ENCODE results near the gene ZNF805.
"Not testable (repeated sequence)": the region's sequence is repeated elsewhere in the genome, so short reads cannot be mapped to it uniquely, and the experiment has no call there.

ZNF805 gene

DNA sequence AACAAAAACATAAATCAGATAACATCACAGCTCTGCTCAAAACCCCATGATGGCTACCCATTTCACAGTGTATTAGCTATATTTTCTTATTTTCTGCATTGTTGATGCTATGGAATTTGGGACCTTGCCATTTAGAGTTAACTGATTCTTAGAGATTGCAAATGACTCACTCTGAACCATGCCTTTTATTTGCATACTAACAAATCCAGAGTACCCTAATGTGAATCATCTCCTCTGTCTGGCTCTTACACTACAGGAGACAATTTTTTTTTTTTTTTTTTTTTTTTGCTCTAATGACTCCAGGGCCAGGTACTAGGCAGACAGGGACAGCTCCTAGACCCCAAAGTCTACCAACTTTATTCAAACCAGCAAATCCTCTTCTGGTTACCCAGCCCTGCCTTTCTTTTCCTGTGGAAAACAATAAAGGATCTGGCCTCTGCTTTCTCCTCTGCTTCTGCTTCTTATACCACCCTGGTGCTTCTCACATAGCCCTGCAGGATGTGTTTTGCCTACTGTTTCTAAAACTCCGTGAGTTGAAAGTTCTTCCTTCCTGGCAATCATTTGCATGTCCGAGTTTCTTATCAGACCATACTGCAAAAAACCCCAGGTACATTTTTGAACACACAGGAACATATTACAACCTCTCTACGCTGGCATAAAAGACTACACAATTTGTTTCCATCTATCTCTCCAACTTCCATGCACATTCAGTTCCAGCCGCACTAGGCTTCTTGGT is 29.3 kb downstream of the ZNF805 start:
- no peak for DNase-seq (ENCODE audit: low spot score)

- DNase-seq (ENCODE audit: low spot score): no peak
Measured at GRCh38 chr19:57271280-57271679, 30.8 kb downstream of the ZNF805 start.

DNA sequence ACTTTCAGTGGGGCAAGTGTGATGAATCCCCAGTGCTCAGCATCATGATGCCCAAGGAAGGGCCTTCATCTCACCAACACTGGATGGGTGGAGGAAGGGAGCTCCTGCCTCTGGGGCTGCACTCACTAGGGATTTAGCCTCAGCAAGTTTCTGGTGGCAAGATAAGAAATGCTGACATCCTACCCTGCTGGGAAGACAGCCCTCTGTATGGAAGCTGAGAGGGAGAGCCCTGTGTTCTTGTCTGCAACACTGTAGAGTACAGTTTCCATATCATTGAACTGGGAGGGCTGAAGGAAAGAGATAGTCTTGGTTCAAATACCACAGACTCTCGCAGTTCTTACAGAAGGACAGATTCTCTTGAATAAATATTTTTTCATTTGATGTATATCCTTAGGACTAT is 32.6 kb downstream of the ZNF805 start:
- DNase-seq (ENCODE audit: low spot score): no peak

- DNase-seq (ENCODE audit: low spot score): no peak
Measured at GRCh38 chr19:57276430-57276829, 36.0 kb downstream of the ZNF805 start.

DNA sequence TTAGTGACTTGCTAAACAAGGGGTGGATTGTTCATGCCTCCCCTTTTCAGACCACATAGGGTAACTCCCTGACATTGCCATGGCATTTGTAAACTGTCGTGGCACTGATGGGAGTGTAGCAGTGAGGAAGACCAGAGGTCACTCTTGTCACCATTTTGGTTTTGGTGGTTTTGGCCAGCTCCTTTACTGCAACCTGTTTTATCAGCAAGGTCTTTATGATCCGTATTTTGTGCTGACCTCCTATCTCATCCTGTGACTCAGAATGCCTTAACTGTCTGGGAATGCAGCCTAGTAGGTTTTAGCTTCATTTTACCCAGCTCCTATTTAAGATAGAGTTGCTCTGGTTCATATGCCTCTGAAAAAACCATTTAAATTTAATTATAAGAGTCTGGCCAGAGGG is 38.0 kb downstream of the ZNF805 start:
- DNase-seq (ENCODE audit: low spot score): not testable (repeated sequence)

- DNase-seq (ENCODE audit: low spot score): peak; percentile 91
Measured at GRCh38 chr19:57279418-57280164, 39.2 kb downstream of the ZNF805 start.

DNA sequence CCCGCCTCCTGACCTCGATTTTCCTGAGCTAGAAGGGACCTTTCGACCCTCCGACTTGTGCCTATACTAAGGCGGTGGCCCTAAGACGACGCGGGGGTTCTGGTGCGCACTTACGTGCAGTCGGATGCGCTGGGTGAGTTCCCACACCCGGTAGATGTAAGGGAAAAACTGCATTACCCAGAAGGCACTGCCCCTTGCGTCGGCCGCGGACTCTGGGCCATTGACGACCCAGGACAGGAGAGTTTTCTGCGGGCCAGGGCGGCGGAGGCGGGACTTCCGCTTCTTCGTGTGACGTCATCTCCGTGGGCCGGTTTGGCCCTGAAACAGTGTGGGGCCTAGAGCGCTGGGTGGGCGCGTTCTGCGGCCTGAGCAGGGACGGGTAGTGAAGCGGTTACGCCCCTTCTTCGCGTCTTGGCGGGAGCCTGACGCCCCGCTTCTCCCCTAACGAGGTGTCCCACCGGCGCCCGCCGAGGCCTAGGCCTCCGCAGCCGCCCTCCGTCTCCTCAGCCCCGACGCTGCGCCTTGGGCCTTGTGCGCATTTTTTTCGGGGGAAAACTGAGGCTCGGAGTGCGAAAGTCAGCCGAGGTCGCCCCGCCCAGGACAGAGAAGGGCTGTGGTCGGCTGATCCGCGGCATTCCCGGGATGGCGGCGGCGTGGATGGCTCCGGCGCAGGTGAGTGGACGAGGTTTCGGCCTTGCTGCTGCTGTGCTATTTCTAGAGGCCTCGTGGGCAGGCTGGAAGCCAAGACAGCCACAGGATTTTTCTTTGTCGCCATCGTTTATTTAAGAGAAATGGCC is 39.9 kb downstream of the ZNF805 start, which contains the start of gene ZNF460:
TSS of gene ZNF460 (plus strand) at position 321 of the 797 bp plus-strand sequence. CDS start at position 643, 322 bp downstream.
- DNase-seq (ENCODE audit: low spot score): peak; percentile 98

DNA sequence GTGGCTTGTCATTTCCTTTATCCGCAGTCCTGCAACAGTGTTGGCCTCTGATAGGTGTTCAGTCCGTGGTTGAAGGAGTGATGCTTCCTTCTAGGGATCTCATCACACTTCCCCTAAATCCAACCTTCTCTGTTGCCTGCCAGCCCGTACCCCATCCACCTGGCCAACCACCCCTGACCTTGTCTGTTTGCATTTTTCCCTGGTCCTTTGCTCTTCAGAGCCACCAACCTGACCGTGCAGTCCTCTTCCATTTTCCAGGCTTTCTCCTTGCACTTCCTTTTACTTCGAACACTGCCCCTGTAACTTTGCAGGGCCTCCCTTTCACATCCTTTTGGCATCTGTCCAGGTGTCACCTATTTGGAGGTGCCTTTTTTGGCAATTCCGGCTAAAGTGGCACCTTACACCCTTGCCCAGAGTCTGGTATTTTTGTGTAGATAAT is 40.5 kb downstream of the ZNF805 start:
- peak; percentile 21 for DNase-seq (ENCODE audit: low spot score)

DNA sequence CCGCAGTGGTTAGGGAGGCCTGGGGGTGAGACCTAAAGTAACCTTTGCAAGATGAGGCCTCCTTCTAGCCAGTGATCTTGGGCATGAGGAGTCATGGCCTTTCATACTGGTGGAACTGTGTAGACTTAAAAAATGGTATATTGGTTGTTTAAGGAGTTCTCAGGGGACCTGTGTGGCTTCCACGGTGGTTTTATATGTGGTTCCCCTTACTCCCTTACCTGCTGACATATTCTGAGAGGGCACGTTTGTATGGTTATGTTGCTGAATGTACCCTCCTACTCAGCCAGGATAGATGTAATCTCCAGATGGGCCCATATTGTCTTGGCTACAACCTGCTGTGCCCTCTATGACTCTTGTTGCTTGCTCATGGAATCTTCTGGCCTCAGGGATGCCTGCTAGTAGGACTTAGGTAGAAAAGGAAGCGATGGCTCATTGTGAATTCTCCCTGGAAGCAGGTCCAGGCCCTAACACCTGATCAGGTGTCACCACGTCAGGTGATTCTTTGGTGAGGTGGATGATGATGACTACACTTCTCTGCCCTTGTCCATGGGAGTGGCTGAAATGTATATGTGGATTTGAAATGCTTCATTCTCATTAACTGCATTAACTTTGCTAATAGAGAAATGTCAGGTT is 41.7 kb downstream of the ZNF805 start:
- no peak for DNase-seq (ENCODE audit: low spot score)

DNA sequence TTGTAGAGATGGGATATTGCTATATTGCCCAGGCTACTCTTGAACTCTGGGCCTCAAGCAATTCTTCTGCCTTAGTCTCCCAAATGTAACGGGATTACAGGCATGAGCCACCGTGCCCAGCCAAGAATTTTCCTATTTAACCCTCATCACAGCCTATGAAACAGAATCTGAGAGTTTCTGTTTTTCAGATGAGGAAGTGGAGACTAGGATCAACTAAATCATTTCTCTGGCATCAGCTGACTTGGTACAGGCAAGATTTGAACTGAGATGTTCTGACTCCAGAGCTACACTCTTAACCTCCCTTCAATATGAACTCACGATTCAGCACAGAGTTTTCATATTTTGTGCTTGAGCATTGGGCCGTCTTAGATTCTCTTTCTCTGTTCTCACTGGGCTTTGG is 47.9 kb downstream of the ZNF805 start:
- no peak for DNase-seq (ENCODE audit: low spot score)

DNA sequence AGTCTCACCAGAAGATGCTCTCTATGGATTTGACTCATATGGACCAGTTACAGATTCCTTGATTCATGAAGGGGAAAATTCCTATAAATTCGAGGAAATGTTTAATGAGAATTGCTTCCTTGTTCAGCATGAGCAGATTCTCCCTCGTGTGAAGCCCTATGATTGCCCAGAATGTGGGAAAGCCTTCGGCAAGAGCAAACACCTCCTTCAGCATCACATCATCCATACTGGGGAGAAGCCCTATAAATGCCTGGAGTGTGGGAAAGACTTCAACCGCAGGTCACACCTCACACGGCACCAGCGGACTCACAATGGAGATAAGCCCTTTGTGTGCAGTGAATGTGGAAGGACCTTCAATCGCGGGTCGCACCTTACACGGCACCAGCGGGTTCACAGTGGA is 50.5 kb downstream of the ZNF805 start:
- DNase-seq (ENCODE audit: low spot score): no peak

DNA sequence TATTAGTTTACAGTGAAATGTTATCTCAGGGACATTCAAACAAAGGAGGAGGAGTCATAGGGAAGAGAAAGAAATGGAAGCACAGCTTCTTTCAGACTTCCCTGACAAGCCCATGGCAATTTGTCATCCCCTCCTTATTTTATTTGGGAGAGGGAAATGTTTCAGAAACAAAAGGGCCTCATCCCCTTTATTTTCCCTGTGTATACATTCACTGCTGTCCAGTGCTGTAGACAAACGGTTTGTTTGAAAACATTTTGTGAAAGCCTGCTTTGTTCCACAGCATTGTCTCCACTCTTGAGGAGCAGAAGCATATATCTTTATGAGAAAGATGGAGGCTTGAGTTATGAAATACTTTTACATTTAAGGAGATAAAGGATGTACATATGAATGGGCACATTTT is 52.1 kb downstream of the ZNF805 start:
- DNase-seq (ENCODE audit: low spot score): no peak

- DNase-seq (ENCODE audit: low spot score): no peak
Measured at GRCh38 chr19:57293719-57294118, 53.3 kb downstream of the ZNF805 start.

DNA sequence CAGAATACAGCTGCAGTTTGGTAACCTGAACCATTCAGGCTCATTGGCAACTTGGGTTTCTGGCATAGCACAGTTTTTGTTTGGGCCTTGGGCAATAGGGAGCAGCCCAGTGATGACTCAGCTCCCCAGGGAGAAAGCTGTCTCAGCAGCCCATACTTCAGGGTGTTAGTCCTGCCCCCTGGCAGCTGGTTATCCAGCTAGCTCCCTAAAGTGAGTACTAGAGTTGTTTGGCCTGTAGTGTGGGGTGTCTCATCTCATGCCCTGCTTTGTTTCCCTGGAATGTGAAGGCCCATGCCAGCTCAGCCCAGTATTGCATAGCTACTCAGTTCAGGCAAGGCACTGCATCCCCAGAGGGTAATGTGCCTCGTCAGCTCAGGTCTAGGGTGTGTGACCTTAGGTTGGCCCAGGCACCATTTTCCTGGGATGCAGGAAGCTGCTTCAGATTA is 61.6 kb downstream of the ZNF805 start:
- peak; percentile 64 for DNase-seq (ENCODE audit: low spot score)

DNA sequence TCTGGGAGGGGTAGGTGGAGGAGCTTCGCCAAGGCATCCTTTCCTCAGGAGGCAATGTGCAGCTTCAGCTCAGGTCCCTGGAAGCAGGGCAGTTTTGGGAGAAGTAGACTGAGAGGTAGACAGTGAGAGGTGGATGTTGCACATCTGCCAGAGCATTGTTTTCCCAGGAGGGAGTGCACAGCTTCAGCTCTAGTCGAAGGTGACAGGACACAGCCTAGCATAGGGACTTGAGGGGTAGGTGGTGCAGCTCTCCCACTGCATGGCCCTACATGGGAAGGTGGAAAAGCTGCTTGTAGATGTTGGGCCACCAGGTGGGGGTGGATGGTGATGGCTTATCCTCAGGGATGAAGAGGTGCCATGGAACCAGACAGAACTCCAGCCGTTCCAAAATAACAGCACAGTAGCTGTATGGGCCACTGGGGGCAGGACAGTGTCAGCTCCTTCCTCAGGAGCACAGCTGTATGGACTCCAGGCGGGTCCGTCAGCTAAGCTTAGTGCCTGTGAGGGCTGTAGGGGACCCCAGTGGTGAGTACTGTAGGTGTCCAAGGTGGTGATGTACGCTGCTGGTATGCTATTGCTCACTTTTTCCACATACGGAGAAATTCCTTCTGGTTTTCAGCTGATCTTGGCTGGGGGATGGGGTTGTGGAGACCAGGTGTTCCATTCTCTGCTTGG is 62.4 kb downstream of the ZNF805 start:
- no peak for DNase-seq (ENCODE audit: low spot score)
